ENCODE measurements around the gene RAD52.

DNA sequence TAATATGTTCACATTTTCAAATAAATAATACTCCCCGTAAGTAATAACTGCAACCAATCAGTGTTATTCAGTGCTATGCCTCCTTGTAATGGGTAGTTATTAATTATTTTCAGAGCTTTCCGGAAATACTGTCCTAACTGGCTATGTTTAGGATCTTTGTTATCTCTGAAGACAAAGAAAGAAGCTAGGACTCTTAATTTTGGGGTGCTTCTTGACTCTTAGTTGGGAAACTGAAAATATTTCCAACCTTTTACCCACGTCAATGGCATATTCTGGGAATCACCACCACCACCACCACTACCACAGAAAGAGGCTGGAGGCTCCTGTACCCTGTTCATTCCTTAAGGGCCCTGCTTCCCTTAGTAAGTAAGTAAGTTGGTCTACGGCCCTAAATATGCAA, 39.1 kb downstream of the RAD52 start:
- TF ChIP-seq, protein P1, sequence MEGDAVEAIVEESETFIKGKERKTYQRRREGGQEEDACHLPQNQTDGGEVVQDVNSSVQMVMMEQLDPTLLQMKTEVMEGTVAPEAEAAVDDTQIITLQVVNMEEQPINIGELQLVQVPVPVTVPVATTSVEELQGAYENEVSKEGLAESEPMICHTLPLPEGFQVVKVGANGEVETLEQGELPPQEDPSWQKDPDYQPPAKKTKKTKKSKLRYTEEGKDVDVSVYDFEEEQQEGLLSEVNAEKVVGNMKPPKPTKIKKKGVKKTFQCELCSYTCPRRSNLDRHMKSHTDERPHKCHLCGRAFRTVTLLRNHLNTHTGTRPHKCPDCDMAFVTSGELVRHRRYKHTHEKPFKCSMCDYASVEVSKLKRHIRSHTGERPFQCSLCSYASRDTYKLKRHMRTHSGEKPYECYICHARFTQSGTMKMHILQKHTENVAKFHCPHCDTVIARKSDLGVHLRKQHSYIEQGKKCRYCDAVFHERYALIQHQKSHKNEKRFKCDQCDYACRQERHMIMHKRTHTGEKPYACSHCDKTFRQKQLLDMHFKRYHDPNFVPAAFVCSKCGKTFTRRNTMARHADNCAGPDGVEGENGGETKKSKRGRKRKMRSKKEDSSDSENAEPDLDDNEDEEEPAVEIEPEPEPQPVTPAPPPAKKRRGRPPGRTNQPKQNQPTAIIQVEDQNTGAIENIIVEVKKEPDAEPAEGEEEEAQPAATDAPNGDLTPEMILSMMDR (IDR thresholded peaks at IDR 0.05; ENCODE audit: insufficient read depth, low read length, poor library complexity, severe bottlenecking) = no peak
- TF ChIP-seq EZH2phosphoT487 (conservative IDR thresholded peaks at IDR 0.05; ENCODE audit: low read length) = no peak

Measured in SU-DHL-6 (cell line).